SK-N-SH (cell line): ENCODE data around the gene MYO7A. TPM values are rescaled to one million over a fixed set of nuclear protein-coding genes. Genes with fewer than 3 reads are reported as not detected.

Experiments used
- CTCF ChIA-PET: fragments of 300-600, 350-600 bp; formaldehyde crosslinking; extraction: SDS; loops from one replicate; lab custom pipeline; 2021; lab: Yijun Ruan, JAX
- POLR2A ChIA-PET: fragments of 350-600 bp; sonication (Branson Sonifier 250); formaldehyde crosslinking; extraction: SDS; loops from one replicate; lab custom pipeline; 2020; ENCODE audit warnings: antibody characterized with exemption, inconsistent platforms; lab: Yijun Ruan, JAX
- DNase-seq: peaks from one replicate; pipeline ENCODE4 v3.0.0; 2012
- H2AFZ ChIP-seq: fragments of 200-600 bp; sonication (generic); 2 replicates; pipeline ENCODE4 v1.8.1; 2016; ENCODE audit warnings: antibody characterized with exemption, mild to moderate bottlenecking, low read depth
- H3F3A ChIP-seq: fragments of 200-600 bp; sonication (generic); replicated peaks from 2 replicates; pipeline ENCODE3; 2016; ENCODE audit warnings: antibody characterized with exemption, mild to moderate bottlenecking; ENCODE audit not compliant: insufficient read depth
- H3K27ac ChIP-seq, 2 experiments: fragments of 200-500 bp in 1 of 2; fragments of 200-600 bp in 1 of 2; sonication (Bioruptor generic) in 1 of 2; sonication (generic), shearing (Covaris generic) in 1 of 2; 2 replicates each; pipeline versions ENCODE4 v1.5.1 to v1.6.1; 2014 to 2016; ENCODE audit warnings: low read depth in 2 of 2, inconsistent platforms in 1 of 2, low read length in 1 of 2, mild to moderate bottlenecking in 1 of 2, mixed read lengths in 1 of 2
- H3K27me3 ChIP-seq: fragments of 200-600 bp; sonication (generic), shearing (Covaris generic); 2 replicates; pipeline ENCODE4 v1.6.1; 2016; ENCODE audit warnings: mixed run types; ENCODE audit not compliant: insufficient read depth
- H3K36me3 ChIP-seq, 2 experiments: fragments of 200-500 bp in 1 of 2; fragments of 200-600 bp in 1 of 2; sonication (Bioruptor generic) in 1 of 2; sonication (generic) in 1 of 2; replicated peaks in 1 of 2; 2 replicates each; pipeline versions ENCODE3 to v1.5.1; 2014 to 2016; ENCODE audit warnings: low read length in 1 of 2, mild to moderate bottlenecking in 1 of 2; ENCODE audit not compliant: insufficient read depth in 2 of 2, control insufficient read depth in 1 of 2
- H3K4me1 ChIP-seq, 2 experiments: fragments of 200-500 bp in 1 of 2; fragments of 200-600 bp in 1 of 2; sonication (Bioruptor generic) in 1 of 2; sonication (generic), shearing (Covaris generic) in 1 of 2; 2 replicates each; pipeline versions ENCODE4 v1.5.1 to v1.6.1; 2014 to 2016; ENCODE audit warnings: low read depth in 1 of 2, low read length in 1 of 2, mixed run types in 1 of 2; ENCODE audit not compliant: insufficient read depth in 2 of 2, control insufficient read depth in 1 of 2
- H3K4me2 ChIP-seq: fragments of 200-600 bp; sonication (generic), shearing (Covaris generic); 2 replicates; pipeline ENCODE4 v1.6.1; 2017; ENCODE audit warnings: mixed run types
- H3K4me3 ChIP-seq, 2 experiments: fragments of 200-500 bp in 1 of 2; fragments of 200-600 bp in 1 of 2; sonication (Bioruptor generic) in 1 of 2; sonication (generic), shearing (Covaris generic) in 1 of 2; 2 replicates each; pipeline versions ENCODE4 v1.5.1 to v1.8.1; 2014 to 2016; ENCODE audit warnings: low read depth in 2 of 2, inconsistent platforms in 1 of 2, low read length in 1 of 2, mild to moderate bottlenecking in 1 of 2, mixed read lengths in 1 of 2, moderate library complexity in 1 of 2
- H3K79me2 ChIP-seq: fragments of 200-600 bp; sonication (generic); 2 replicates; pipeline ENCODE4 v1.8.1; 2017; ENCODE audit warnings: mild to moderate bottlenecking; ENCODE audit not compliant: insufficient read depth
- H3K9ac ChIP-seq: fragments of 200-600 bp; sonication (generic); 2 replicates; pipeline ENCODE4 v1.6.1; 2017; ENCODE audit warnings: mixed run types
- H3K9me2 ChIP-seq: fragments of 200-600 bp; sonication (generic); 2 replicates; pipeline ENCODE4 v1.6.1; 2017; ENCODE audit warnings: mixed run types
- H3K9me3 ChIP-seq: fragments of 200-600 bp; sonication (generic); 2 replicates; pipeline ENCODE4 v1.6.1; 2017; ENCODE audit warnings: mixed run types, mild to moderate bottlenecking, moderate library complexity
- H4K20me1 ChIP-seq: fragments of 200-600 bp; sonication (generic); 2 replicates; pipeline ENCODE4 v1.6.1; 2017; ENCODE audit warnings: mild to moderate bottlenecking, mixed run types; ENCODE audit not compliant: insufficient read depth
- JUND ChIP-seq: IDR thresholded peaks from 2 replicates; pipeline ENCODE4 v1.4.0; 2012
- MEF2A ChIP-seq: IDR thresholded peaks from 2 replicates; pipeline ENCODE4 v1.4.0; 2012; ENCODE audit warnings: low read depth, borderline replicate concordance
- MXI1 ChIP-seq: IDR thresholded peaks from 2 replicates; pipeline ENCODE4 v1.6.1; 2012; ENCODE audit warnings: mild to moderate bottlenecking, low read depth, low read length, improper control_type of control experiment
- POLR2AphosphoS5 ChIP-seq: IDR thresholded peaks from 2 replicates; pipeline ENCODE4 v1.6.1; 2012; ENCODE audit warnings: low read depth, low read length
- RFX5 ChIP-seq: IDR thresholded peaks from 2 replicates; pipeline ENCODE4 v1.6.1; 2012; ENCODE audit warnings: mild to moderate bottlenecking, improper control_type of control experiment, low read length
- RXRA ChIP-seq: IDR thresholded peaks from 2 replicates; pipeline ENCODE4 v1.4.0; 2012; ENCODE audit warnings: low read depth, mild to moderate bottlenecking, borderline replicate concordance
- SIN3A ChIP-seq: IDR thresholded peaks from 2 replicates; pipeline ENCODE4 v1.6.1; 2012; ENCODE audit warnings: low read depth, mild to moderate bottlenecking, low read length, moderate library complexity, borderline replicate concordance
- SMC3 ChIP-seq: IDR thresholded peaks from 2 replicates; pipeline ENCODE4 v1.6.1; 2012; ENCODE audit warnings: low read depth, low read length, improper control_type of control experiment
- TCF12 ChIP-seq: IDR thresholded peaks from 2 replicates; pipeline ENCODE4 v1.4.0; 2012
- YY1 ChIP-seq: IDR thresholded peaks from 2 replicates; pipeline ENCODE4 v1.4.0; 2012; ENCODE audit warnings: low read depth, mild to moderate bottlenecking
- WGBS: methylation state at CpG from one replicate; pipeline ENCODE4 v1.1.6; 2017; ENCODE audit warnings: low lambda C conversion rate; 5-methylcytosine and 5-hydroxymethylcytosine counted together
- polyA plus RNA-seq, 3 experiments: library from polyadenylated mRNA; depleted of rRNA; stranded (reverse); fragments of >200 nt; gene quantifications; 2 replicates each; pipeline ENCODE4 v1.2.3, GENCODE V29; 2012
- TF ChIP-seq, protein P1 (sequence below): IDR thresholded peaks from 2 replicates; pipeline ENCODE4 v1.4.0; 2012; ENCODE audit warnings: low read depth
- TF ChIP-seq, protein P2 (sequence below): fragments of 150-350 bp; IDR thresholded peaks from 2 replicates; pipeline ENCODE4 v1.6.1; 2016; ENCODE audit warnings: mild to moderate bottlenecking, low read depth, low read length
- TF ChIP-seq, protein P3 (sequence below): fragments of 150-350 bp; IDR thresholded peaks from 2 replicates; pipeline ENCODE4 v1.6.1; 2017; ENCODE audit warnings: antibody characterized with exemption, low read length, low read depth, borderline replicate concordance

The MYO7A gene
- polyA plus RNA-seq, 1 of the 3 experiments (the other 2 are of a cell fraction): 0.08 TPM

DNA sequence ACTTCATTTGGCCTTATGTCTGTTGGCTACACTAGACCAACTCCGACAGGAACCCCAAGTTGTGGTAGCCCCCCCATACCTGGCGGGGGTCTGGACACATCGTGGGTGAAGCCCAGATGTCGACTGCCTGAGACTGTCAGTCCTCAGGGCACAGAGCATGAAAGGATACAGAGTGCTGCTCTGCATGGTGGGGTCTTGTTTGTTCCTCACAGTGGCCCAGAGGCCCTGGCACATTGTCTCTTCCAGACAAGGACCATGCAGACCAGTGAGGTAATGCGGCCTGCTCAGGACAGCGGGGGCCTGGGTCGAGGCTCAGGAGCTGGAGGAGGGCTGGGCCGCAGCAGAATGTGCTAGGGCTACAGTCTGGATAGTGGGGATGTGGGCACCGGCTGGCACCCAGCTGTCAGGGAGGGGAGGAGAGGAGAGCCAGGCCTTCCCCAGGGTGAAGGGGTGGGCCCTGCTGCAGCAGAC lies 46.6 kb upstream of the MYO7A start:
- H4K20me1 ChIP-seq: 0 out of 2 replicates have a peak, but pooled peaks cover 9% of the 10 kb centered on the region
- TF ChIP-seq, protein P1, sequence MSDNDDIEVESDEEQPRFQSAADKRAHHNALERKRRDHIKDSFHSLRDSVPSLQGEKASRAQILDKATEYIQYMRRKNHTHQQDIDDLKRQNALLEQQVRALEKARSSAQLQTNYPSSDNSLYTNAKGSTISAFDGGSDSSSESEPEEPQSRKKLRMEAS: no peak
- TF ChIP-seq YY1 (no peak), RXRA (no peak), RFX5 (no peak), MEF2A (no peak), SIN3A (no peak), POLR2AphosphoS5 (no peak), SMC3 (no peak), JUND (no peak), MXI1 (no peak), TCF12 (no peak)
- TF ChIP-seq, protein P2, sequence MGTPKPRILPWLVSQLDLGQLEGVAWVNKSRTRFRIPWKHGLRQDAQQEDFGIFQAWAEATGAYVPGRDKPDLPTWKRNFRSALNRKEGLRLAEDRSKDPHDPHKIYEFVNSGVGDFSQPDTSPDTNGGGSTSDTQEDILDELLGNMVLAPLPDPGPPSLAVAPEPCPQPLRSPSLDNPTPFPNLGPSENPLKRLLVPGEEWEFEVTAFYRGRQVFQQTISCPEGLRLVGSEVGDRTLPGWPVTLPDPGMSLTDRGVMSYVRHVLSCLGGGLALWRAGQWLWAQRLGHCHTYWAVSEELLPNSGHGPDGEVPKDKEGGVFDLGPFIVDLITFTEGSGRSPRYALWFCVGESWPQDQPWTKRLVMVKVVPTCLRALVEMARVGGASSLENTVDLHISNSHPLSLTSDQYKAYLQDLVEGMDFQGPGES: no peak
- TF ChIP-seq, protein P3, sequence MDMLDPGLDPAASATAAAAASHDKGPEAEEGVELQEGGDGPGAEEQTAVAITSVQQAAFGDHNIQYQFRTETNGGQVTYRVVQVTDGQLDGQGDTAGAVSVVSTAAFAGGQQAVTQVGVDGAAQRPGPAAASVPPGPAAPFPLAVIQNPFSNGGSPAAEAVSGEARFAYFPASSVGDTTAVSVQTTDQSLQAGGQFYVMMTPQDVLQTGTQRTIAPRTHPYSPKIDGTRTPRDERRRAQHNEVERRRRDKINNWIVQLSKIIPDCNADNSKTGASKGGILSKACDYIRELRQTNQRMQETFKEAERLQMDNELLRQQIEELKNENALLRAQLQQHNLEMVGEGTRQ: no peak
- TF ChIP-seq, all 33 proteins: peak for 0
- peak; percentile 57 for DNase-seq
- H3K36me3 ChIP-seq: peaks cover 2 to 11% of the 10 kb centered on the region in 2 experiments
- WGBS: 74% methylated on average over 5 of the region's 9 CpGs
- peak overlapping the region in 1 of 2 experiments; percentile 85; a peak in 2 of 4 replicates for H3K27ac ChIP-seq
- H3K79me2 ChIP-seq: peaks cover 72% of the 10 kb centered on the region
- H3K9ac ChIP-seq: no peak overlapping the region
- no peak overlapping the region for H3K4me3 ChIP-seq
- H2AFZ ChIP-seq: no peak overlapping the region
- ChIA-PET CTCF (interaction anchor here (0.7 to 4.9 kb wide), 10 partner anchors 8 to 163 kb away, joined by 3 to 54 read pairs (median 6); no protein-coding TSS in a partner anchor), POLR2A (interaction anchor here (1.1 to 2.0 kb wide), 2 partner anchors 8 to 15 kb away, joined by 3 to 15 read pairs; partner anchors contain the start of gene CAPN5)
- no peaks in the 10 kb centered on the region for H3F3A ChIP-seq
- H3K9me3 ChIP-seq: no peaks in the 10 kb centered on the region
- no peaks in the 10 kb centered on the region for H3K27me3 ChIP-seq
- H3K4me2 ChIP-seq: no peak overlapping the region
- no peaks in the 10 kb centered on the region for H3K9me2 ChIP-seq
- peaks cover 0 to 30% of the 10 kb centered on the region in 2 experiments; a peak in 1 of 4 replicates for H3K4me1 ChIP-seq
